Body of pancreas (tissue), 4 donors: Measurements from ENCODE around the gene GLT8D2. TPM values are rescaled to one million over a fixed set of nuclear protein-coding genes. Genes with fewer than 3 reads are reported as not detected.
A peak's percentile ranks its signal among the peaks of the same experiment; 100 is the strongest.

Source experiments
- ATAC-seq: fragments of 150-250 bp; one replicate; pipeline ENCODE4 v1.9.1; 2016
- DNase-seq, 4 donors: peaks; one replicate each; pipeline ENCODE4 v3.0.0-alpha.2; 2019
- H3K27ac ChIP-seq, 4 donors: fragments of 200-600 bp; sonication (generic); 1 replicate in 3 of 4; 2 replicates in 1 of 4; pipeline versions ENCODE4 v1.5.1 to v1.6.1; 2016 to 2019; ENCODE audit warnings: mild to moderate bottlenecking in 1 of 4, mixed read lengths in 1 of 4, moderate library complexity in 1 of 4
- H3K27me3 ChIP-seq, 2 donors: fragments of 200-600 bp; sonication (generic); one replicate each; pipeline ENCODE4 v1.6.0; 2016; ENCODE audit warnings: mild to moderate bottlenecking in 1 of 2
- H3K36me3 ChIP-seq, 2 donors: fragments of 200-600 bp; sonication (generic); replicated peaks in 1 of 2; 2 replicates each; pipeline ENCODE4 v1.5.1; 2016; ENCODE audit warnings: low read depth in 2 of 2; ENCODE audit not compliant: insufficient read depth in 1 of 2
- H3K4me1 ChIP-seq: fragments of 200-600 bp; sonication (generic); one replicate; pipeline ENCODE4 v1.6.0; 2016
- H3K4me3 ChIP-seq, 2 donors: fragments of 200-600 bp; sonication (generic); 1 replicate in 1 of 2; 2 replicates in 1 of 2; pipeline ENCODE4 v1.5.1; 2016 to 2019
- H3K9me3 ChIP-seq, 3 donors: fragments of 200-600 bp; sonication (generic); 1 replicate in 2 of 3; 2 replicates in 1 of 3; pipeline ENCODE4 v1.5.1; 2016
- CTCF ChIP-seq, 7 experiments: fragments of 450-650 bp in 4 of 7; fragments of 200-600 bp in 3 of 7; sonication (generic) in 3 of 7; IDR thresholded peaks; one replicate each; pipeline ENCODE4 v1.5.1; 2016 to 2019; ENCODE audit warnings: antibody characterized with exemption in 7 of 7
- POLR2A ChIP-seq, 3 donors: fragments of 450-650 bp; IDR thresholded peaks; one replicate each; pipeline ENCODE4 v1.6.1; 2016; ENCODE audit warnings: antibody characterized with exemption in 3 of 3, mild to moderate bottlenecking in 2 of 3
- WGBS, 2 donors: methylation state at CpG; one replicate each; pipeline ENCODE4 v1.1.5; 2017; 5-methylcytosine and 5-hydroxymethylcytosine counted together
- intact Hi-C: fragments of 100-400 bp; cut with DNase I; formaldehyde crosslinking; loops from one replicate; pipeline ENCODE4 v1.15.1; 2023
- total RNA-seq, 2 donors: library from RNA; depleted of rRNA; stranded (reverse); fragments of >200 nt; gene quantifications; one replicate each; pipeline ENCODE4 v1.1.0, GENCODE V29; 2016

GLT8D2 gene
- total RNA-seq, 2 donors from 2014 or later = 0.99 to 6.0 TPM

DNA sequence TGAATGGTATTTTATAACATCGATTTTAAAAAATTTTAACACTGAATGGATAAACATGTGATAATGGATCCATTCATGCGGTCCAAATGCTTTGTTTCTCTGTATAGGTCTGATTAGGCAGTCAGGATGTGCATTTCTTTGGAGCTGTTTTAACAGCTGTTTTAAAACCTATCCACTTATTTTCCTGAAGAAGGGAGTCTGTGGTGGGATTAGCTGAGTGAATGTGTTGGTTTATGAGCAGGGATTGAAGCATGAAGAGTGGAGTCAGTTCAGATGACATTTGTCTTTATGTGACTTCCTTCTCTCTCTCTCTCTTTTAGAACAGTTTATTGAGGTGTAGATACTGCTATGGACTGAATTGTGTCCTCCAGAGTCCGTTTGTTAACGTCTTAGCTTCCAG is 37.7 kb downstream of the GLT8D2 start:
- WGBS, 2 donors = 74% methylated on average over 4 of the region's 4 CpGs
- intact Hi-C loops = no loop called here

GRCh38 chr12:104011253-104011652 is 38.7 kb downstream of the GLT8D2 start:
- Histone ChIP-seq H3K4me3 (no peak overlapping the region), H3K36me3 (no peaks in the 10 kb centered on the region), H3K9me3 (no peaks in the 10 kb centered on the region), H3K27me3 (no peaks in the 10 kb centered on the region), H3K27ac (no peak overlapping the region), H3K4me1 (no peaks in the 10 kb centered on the region)
- peak; percentile 21 for ATAC-seq
- no peak for DNase-seq
- WGBS, 2 donors = 66 to 72% methylated on average over 6 of the region's 6 CpGs
- intact Hi-C loops = no loop called here
- TF ChIP-seq CTCF (IDR thresholded peaks at IDR 0.05) (no peak), POLR2A (IDR thresholded peaks at IDR 0.05) (no peak)

More for the DNA sequence above, 37.7 kb downstream of the GLT8D2 start:
- H3K9me3 ChIP-seq = no peaks in the 10 kb centered on the region
- no peaks in the 10 kb centered on the region for H3K4me1 ChIP-seq
- H3K27me3 ChIP-seq = no peaks in the 10 kb centered on the region
- DNase-seq (no peak), ATAC-seq (no peak)
- H3K4me3 ChIP-seq = no peak overlapping the region
- no peak overlapping the region for H3K27ac ChIP-seq
- no peaks in the 10 kb centered on the region for H3K36me3 ChIP-seq
- no peak for TF ChIP-seq CTCF (IDR thresholded peaks at IDR 0.05)
- no peak for TF ChIP-seq POLR2A (IDR thresholded peaks at IDR 0.05)

DNA sequence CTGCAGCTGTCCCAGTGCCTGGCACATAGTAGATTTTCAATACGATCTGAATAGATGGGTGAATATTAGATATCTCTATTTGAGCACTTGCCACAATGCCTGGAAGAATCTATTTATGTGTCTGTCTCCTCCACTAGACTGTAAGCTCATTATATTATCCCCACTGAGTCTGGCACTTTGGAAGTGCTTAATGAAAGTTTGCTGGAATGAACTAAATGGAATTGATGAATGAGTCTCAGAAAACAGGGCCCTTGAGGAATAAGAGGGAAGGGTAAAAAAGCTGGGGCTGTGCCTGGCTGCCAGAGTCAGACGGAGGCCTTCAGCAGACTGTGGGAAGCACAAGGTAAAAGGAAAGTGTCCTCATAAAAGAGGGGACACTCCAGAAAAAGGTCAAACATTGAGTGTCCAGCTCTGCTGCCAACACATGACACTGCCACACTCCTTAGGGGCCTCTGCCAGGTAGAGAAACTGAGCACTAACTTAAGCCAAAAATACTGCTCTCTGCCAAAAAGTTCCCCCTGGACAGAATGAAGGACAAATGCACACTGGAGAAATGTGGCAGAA is 39.3 kb downstream of the GLT8D2 start:
- H3K9me3 ChIP-seq = no peaks in the 10 kb centered on the region
- H3K27me3 ChIP-seq = no peaks in the 10 kb centered on the region
- no peak for ATAC-seq
- TF ChIP-seq POLR2A (IDR thresholded peaks at IDR 0.05) (no peak), CTCF (IDR thresholded peaks at IDR 0.05) (no peak)
- no peaks in the 10 kb centered on the region for H3K4me1 ChIP-seq
- 81 to 84% methylated on average over 2 of the region's 2 CpGs for WGBS, 2 donors
- no peaks in the 10 kb centered on the region for H3K36me3 ChIP-seq
- intact Hi-C loops = no loop called here
- no peak overlapping the region for H3K4me3 ChIP-seq
- DNase-seq = no peak
- no peak overlapping the region for H3K27ac ChIP-seq

DNA sequence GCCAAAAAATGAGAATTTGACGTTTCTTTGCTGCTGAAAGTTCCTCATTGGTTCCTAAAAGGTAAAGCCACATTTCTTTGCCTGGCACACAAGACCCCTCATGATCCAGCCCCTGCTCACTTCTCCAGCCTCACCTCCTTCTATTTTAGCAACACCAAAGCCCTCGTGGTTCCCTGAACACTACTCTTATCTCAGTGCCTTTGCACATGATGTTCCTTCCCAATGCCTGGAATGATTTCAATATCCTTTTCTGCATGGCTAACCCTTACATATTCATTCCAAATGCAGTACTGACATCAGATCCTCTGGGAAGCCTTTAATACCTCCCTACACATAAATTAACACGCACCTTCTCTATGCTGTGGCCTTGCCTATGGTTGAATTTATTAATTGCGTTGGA is 39.9 kb downstream of the GLT8D2 start:
- no peaks in the 10 kb centered on the region for H3K4me1 ChIP-seq
- H3K36me3 ChIP-seq = no peaks in the 10 kb centered on the region
- no peak overlapping the region for H3K27ac ChIP-seq

More for the DNA sequence above, 39.9 kb downstream of the GLT8D2 start:
- TF ChIP-seq POLR2A (IDR thresholded peaks at IDR 0.05) (no peak), CTCF (IDR thresholded peaks at IDR 0.05) (no peak)
- no peak for DNase-seq
- H3K4me3 ChIP-seq = no peak overlapping the region
- intact Hi-C loops = no loop called here
- no peaks in the 10 kb centered on the region for H3K9me3 ChIP-seq
- ATAC-seq = no peak
- no peaks in the 10 kb centered on the region for H3K27me3 ChIP-seq
- WGBS, 2 donors = 89 to 90% methylated on average over 4 of the region's 4 CpGs
